ENCODE measurements around the gene URI1.
"Not testable (repeated sequence)": the region's sequence is repeated elsewhere in the genome, so short reads cannot be mapped to it uniquely, and the experiment has no call there.

The URI1 gene

GRCh38 chr19:29915832-29916231, 26.2 kb upstream of the URI1 start:
- CTCF ChIA-PET; H3K36me3 ChIP-seq (ENCODE audit: control insufficient read depth in 2 of 2, insufficient read depth in 1 of 2, low read length in 2 of 2); H3K27ac ChIP-seq (ENCODE audit: extremely low read depth, low read depth, low read length); H3K4me1 ChIP-seq (ENCODE audit: control insufficient read depth, insufficient read depth, low read length); H3K9me3 ChIP-seq (ENCODE audit: control insufficient read depth, insufficient read depth, low read depth, low read length); POLR2A ChIA-PET; H3K4me3 ChIP-seq (ENCODE audit: low read depth, low read length): not testable (repeated sequence)
- TF ChIP-seq ZNF280D (tag by site-specific recombination; IDR thresholded peaks at IDR 0.05) (peak; percentile 79; the same call in 1 of the 2 replicates), ZNF580 (tag by site-specific recombination; IDR thresholded peaks at IDR 0.05) (peak; percentile 89), ZNF146 (tag by site-specific recombination; IDR thresholded peaks at IDR 0.05) (peak; percentile 99)

- Histone ChIP-seq H3K36me3 (ENCODE audit: control insufficient read depth in 2 of 2, insufficient read depth in 1 of 2, low read length in 2 of 2) (no peaks in the 10 kb centered on the region), H3K4me1 (ENCODE audit: control insufficient read depth, insufficient read depth, low read length) (no peaks in the 10 kb centered on the region), H3K27ac (ENCODE audit: extremely low read depth, low read depth, low read length) (no peak overlapping the region), H3K9me3 (ENCODE audit: control insufficient read depth, insufficient read depth, low read depth, low read length) (no peaks in the 10 kb centered on the region; the same call in 1 of the 2 replicates), H3K4me3 (ENCODE audit: low read depth, low read length) (no peak overlapping the region)
- TF ChIP-seq YY2 (tag by site-specific recombination; IDR thresholded peaks at IDR 0.05) (no peak), REST (tag by site-specific recombination; IDR thresholded peaks at IDR 0.05) (no peak), ZNF621 (tag by site-specific recombination; IDR thresholded peaks at IDR 0.05) (no peak), KLF10 (tag by site-specific recombination; IDR thresholded peaks at IDR 0.05) (no peak), FEZF1 (tag by site-specific recombination; IDR thresholded peaks at IDR 0.05) (no peak), ZFP69B (tag by site-specific recombination; IDR thresholded peaks at IDR 0.05) (no peak), OVOL3 (tag by site-specific recombination; IDR thresholded peaks at IDR 0.05) (no peak)
- POLR2A ChIA-PET: no interaction called here
- CTCF ChIA-PET: no interaction called here
Observed at GRCh38 chr19:29917911-29918310, 24.1 kb upstream of the URI1 start.

- Histone ChIP-seq H3K4me1 (ENCODE audit: control insufficient read depth, insufficient read depth, low read length) (no peaks in the 10 kb centered on the region), H3K36me3 (ENCODE audit: control insufficient read depth in 2 of 2, insufficient read depth in 1 of 2, low read length in 2 of 2) (no peaks in the 10 kb centered on the region), H3K27ac (ENCODE audit: extremely low read depth, low read depth, low read length) (no peak overlapping the region), H3K4me3 (ENCODE audit: low read depth, low read length) (no peak overlapping the region), H3K9me3 (ENCODE audit: control insufficient read depth, insufficient read depth, low read depth, low read length) (no peaks in the 10 kb centered on the region; the same call in 1 of the 2 replicates)
- POLR2A ChIA-PET: no interaction called here
- CTCF ChIA-PET: interaction anchor here (1.0 kb wide), 1 partner anchor 19 kb away, joined by 3 read pairs; no protein-coding TSS in a partner anchor
- TF ChIP-seq ZNF24 (tag by site-specific recombination; IDR thresholded peaks at IDR 0.05) (no peak), GLI2 (tag by site-specific recombination; IDR thresholded peaks at IDR 0.05; ENCODE audit: borderline replicate concordance, low read depth) (no peak), ZNF558 (tag by site-specific recombination; IDR thresholded peaks at IDR 0.05) (no peak), ZNF529 (tag by site-specific recombination; IDR thresholded peaks at IDR 0.05; ENCODE audit: insufficient replicate concordance) (no peak), ZNF555 (tag by site-specific recombination; conservative IDR thresholded peaks at IDR 0.05) (no peak), PRDM6 (tag by site-specific recombination; IDR thresholded peaks at IDR 0.05) (no peak), ZBTB26 (tag by site-specific recombination; optimal IDR thresholded peaks at IDR 0.05) (no peak), BCL6B (tag by site-specific recombination; IDR thresholded peaks at IDR 0.05) (no peak), ZNF514 (tag by site-specific recombination; IDR thresholded peaks at IDR 0.05) (no peak), ZNF704 (tag by site-specific recombination; IDR thresholded peaks at IDR 0.05) (no peak)
Observed at GRCh38 chr19:29918891-29919290, 23.1 kb upstream of the URI1 start.

All from HEK293 (cell line).